K562 (cell line): ENCODE measurements around the gene COL15A1. TPM values are rescaled to one million over a fixed set of nuclear protein-coding genes. Genes with fewer than 3 reads are reported as not detected.
A peak's percentile ranks its signal among the peaks of the same experiment; 100 is the strongest.

Experiments
- CTCFL ChIP-seq: IDR thresholded peaks from 2 replicates; pipeline ENCODE4 v1.6.1; 2011; ENCODE audit warnings: borderline replicate concordance, low read depth, mild to moderate bottlenecking, moderate library complexity, low read length; ENCODE audit not compliant: insufficient read depth, poor library complexity, severe bottlenecking
- E2F8 ChIP-seq: fragments of 450-650 bp; IDR thresholded peaks from 2 replicates; pipeline ENCODE4 v1.7.1; 2018; ENCODE audit warnings: mild to moderate bottlenecking, low read depth; ENCODE audit not compliant: partially characterized antibody
- EWSR1 ChIP-seq: fragments of 450-650 bp; IDR thresholded peaks from 2 replicates; pipeline ENCODE4 v1.6.1; 2018; ENCODE audit warnings: borderline replicate concordance, mild to moderate bottlenecking, low read depth, moderate library complexity; ENCODE audit not compliant: partially characterized antibody
- KAT8 ChIP-seq: fragments of 450-650 bp; IDR thresholded peaks from 2 replicates; pipeline ENCODE4 v1.6.1; 2016; ENCODE audit warnings: low read depth, mild to moderate bottlenecking
- MEF2D ChIP-seq: conservative IDR thresholded peaks from 2 replicates; pipeline ENCODE4 v1.6.1; 2016; ENCODE audit warnings: low read depth, missing genetic modification characterization, missing compliant biosample characterization
- MTA2 ChIP-seq: fragments of 450-650 bp; IDR thresholded peaks from 2 replicates; pipeline ENCODE4 v1.6.1; 2016; ENCODE audit warnings: low read depth
- NR0B1 ChIP-seq: fragments of 450-650 bp; IDR thresholded peaks from one replicate; pipeline ENCODE4 v1.6.1; 2018; ENCODE audit warnings: mild to moderate bottlenecking, moderate library complexity; ENCODE audit not compliant: partially characterized antibody
- POLR3G ChIP-seq: IDR thresholded peaks from 2 replicates; pipeline ENCODE4 v1.6.1; 2011; ENCODE audit not compliant: insufficient read length, insufficient replicate concordance; ENCODE audit errors: extremely low read depth
- PTTG1 ChIP-seq: fragments of 450-650 bp; IDR thresholded peaks from 2 replicates; pipeline ENCODE4 v1.6.1; 2016; ENCODE audit warnings: low read depth, mild to moderate bottlenecking, missing genetic modification characterization, missing compliant biosample characterization
- PYGO2 ChIP-seq: fragments of 450-650 bp; IDR thresholded peaks from 2 replicates; pipeline ENCODE4 v1.6.1; 2016; ENCODE audit warnings: mild to moderate bottlenecking, missing genetic modification characterization, moderate library complexity, missing compliant biosample characterization
- TEAD4 ChIP-seq, 2 experiments: sonication (generic) in 1 of 2; formaldehyde crosslinking in 1 of 2; IDR thresholded peaks; 2 replicates each; pipeline versions ENCODE4 v1.6.1 to v1.8.0; 2012 to 2022; ENCODE audit warnings: borderline replicate concordance in 1 of 2, inconsistent platforms in 1 of 2, low read length in 1 of 2, mild to moderate bottlenecking in 1 of 2, missing genetic modification reagents in 1 of 2
- TRIM28 ChIP-seq: fragments of 450-650 bp; IDR thresholded peaks from 2 replicates; pipeline ENCODE4 v1.6.1; 2017
- ZBTB12 ChIP-seq: fragments of 250-450 bp; sonication (Bioruptor Pico); IDR thresholded peaks from 2 replicates; pipeline ENCODE4 v1.4.0; 2020
- ZBTB49 ChIP-seq: sonication (generic); formaldehyde crosslinking; IDR thresholded peaks from 2 replicates; pipeline ENCODE4 v1.8.0; 2022; ENCODE audit warnings: missing genetic modification reagents, mild to moderate bottlenecking, borderline replicate concordance
- ZFP30 ChIP-seq: fragments of 250-450 bp; sonication (Bioruptor Pico); IDR thresholded peaks from 2 replicates; pipeline ENCODE4 v1.8.0; 2022; ENCODE audit warnings: moderate library complexity, mild to moderate bottlenecking, inconsistent platforms, borderline replicate concordance
- ZNF253 ChIP-seq: fragments of 250-450 bp; sonication (Bioruptor Pico); conservative IDR thresholded peaks from 2 replicates; pipeline ENCODE4 v1.6.1; 2021; ENCODE audit warnings: mild to moderate bottlenecking
- ZNF696 ChIP-seq: fragments of 250-450 bp; sonication (Bioruptor Pico); conservative IDR thresholded peaks from 2 replicates; pipeline ENCODE4 v1.4.0; 2020; ENCODE audit warnings: mild to moderate bottlenecking, moderate library complexity
- ZNF830 ChIP-seq: fragments of 250-450 bp; sonication (Bioruptor Pico); IDR thresholded peaks from 2 replicates; pipeline ENCODE4 v1.5.0; 2021; ENCODE audit warnings: mild to moderate bottlenecking
- polyA plus RNA-seq, 8 experiments: library from polyadenylated mRNA; depleted of rRNA in 4 of 8; stranded (reverse) in 5 of 8; unstranded in 3 of 8; fragments of >200 nt; fragmentation: Nextera tagmentation in 2 of 8; fragmentation: Illumina TruSeq in 1 of 8; extraction: Ambion mirVana in 2 of 8; extraction: Trizol in 1 of 8; gene quantifications; 2 replicates each; pipeline versions ENCODE4 v1.2.1 to v1.2.3, GENCODE V29; 2011 to 2014; ENCODE audit warnings: inconsistent platforms in 1 of 8, missing spikeins in 1 of 8
- total RNA-seq, 7 experiments: library from RNA; depleted of rRNA in 6 of 7; stranded (reverse); fragments of >200 nt in 6 of 7; fragmentation: Illumina TruSeq in 2 of 7; extraction: Trizol in 2 of 7; gene quantifications; 2 replicates each; pipeline versions ENCODE4 v1.2.1 to v1.2.3, GENCODE V29; 2011 to 2021; ENCODE audit warnings: low replicate concordance in 1 of 7

COL15A1 gene
- total and polyA plus RNA-seq, 9 of the 15 experiments (the other 6 are each of a cell fraction or from before 2014, with no cell fraction given): 0.46 to 5.1 (median 2.6) TPM

DNA sequence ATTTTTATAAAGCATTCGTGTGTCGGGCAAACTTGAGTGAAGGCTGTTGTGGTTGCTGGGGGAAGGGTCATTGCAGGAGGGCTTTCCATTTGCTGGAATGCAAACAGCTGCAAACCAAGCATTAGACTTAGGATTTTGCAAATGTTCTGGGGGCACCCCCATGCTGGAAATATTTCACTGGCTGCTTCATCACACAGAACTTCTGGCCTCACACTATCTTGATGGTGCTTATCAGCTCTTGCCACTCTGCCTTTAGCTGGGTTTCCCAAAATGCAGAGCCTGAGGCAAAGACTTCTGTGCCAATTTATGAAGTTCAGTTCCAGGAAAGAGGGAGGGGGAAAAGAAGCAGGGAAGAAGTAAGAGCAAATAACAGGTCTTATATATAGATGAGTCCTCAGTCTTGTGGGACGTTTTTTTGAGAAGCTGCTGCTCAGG, 8.6 kb upstream of the COL15A1 start (continued):
- TF ChIP-seq ZBTB12 (CRISPR knock-in tag): no peak
- TF ChIP-seq MEF2D (tag): 0 out of 2 replicates have a peak, but pooled peaks have one; percentile 34
- TF ChIP-seq E2F8: no peak
- no peak for TF ChIP-seq ZFP30 (CRISPR knock-in tag)
- peak; percentile 61 for TF ChIP-seq MTA2
- TF ChIP-seq NR0B1: no peak
- TF ChIP-seq ZBTB49: no peak
- no peak for TF ChIP-seq TRIM28
- TF ChIP-seq EWSR1: no peak
- no peak for TF ChIP-seq PTTG1
- TF ChIP-seq CTCFL: no peak
- no peak for TF ChIP-seq ZNF696 (CRISPR knock-in tag)
- no peak for TF ChIP-seq PYGO2 (tag)
- TF ChIP-seq ZNF253 (CRISPR knock-in tag): no peak
- TF ChIP-seq POLR3G: no peak
- no peak for TF ChIP-seq ZNF830 (CRISPR knock-in tag)
- TF ChIP-seq TEAD4 (IDR thresholded peaks at IDR 0.05; ENCODE audit: low read length): peak; percentile 86
- no peak for TF ChIP-seq TEAD4 (CRISPR knock-in tag; IDR thresholded peaks at IDR 0.05; ENCODE audit: borderline replicate concordance)
- TF ChIP-seq KAT8: no peak
